Liver (tissue), 9 donors: ENCODE measurements around the gene TIPIN. TPM values are rescaled to one million over a fixed set of nuclear protein-coding genes. Genes with fewer than 3 reads are reported as not detected.
A peak's percentile ranks its signal among the peaks of the same experiment; 100 is the strongest.

Experiments used
- DNase-seq: peaks from one replicate; pipeline ENCODE4 v3.0.0-alpha.2; 2017; ENCODE audit warnings: low spot score
- H3K27ac ChIP-seq, 2 donors: one replicate each; pipeline ENCODE4 v1.7.0; 2013; ENCODE audit warnings: inconsistent platforms in 2 of 2, low read length in 2 of 2, control low read depth in 1 of 2, low read depth in 1 of 2, mild to moderate bottlenecking in 1 of 2
- H3K27me3 ChIP-seq, 4 donors: one replicate each; pipeline versions ENCODE4 v1.6.1 to v1.7.0; 2013; ENCODE audit warnings: low read length in 3 of 4, inconsistent platforms in 1 of 4, mild to moderate bottlenecking in 1 of 4, moderate library complexity in 1 of 4; ENCODE audit not compliant: control insufficient read depth in 4 of 4, insufficient read depth in 4 of 4
- H3K36me3 ChIP-seq, 4 donors: one replicate each; pipeline versions ENCODE4 v1.6.1 to v1.7.0; 2013; ENCODE audit warnings: low read length in 3 of 4, mild to moderate bottlenecking in 3 of 4, low read depth in 1 of 4, moderate library complexity in 1 of 4; ENCODE audit not compliant: control insufficient read depth in 4 of 4, insufficient read depth in 3 of 4
- H3K4me1 ChIP-seq, 4 donors: one replicate each; pipeline versions ENCODE4 v1.6.1 to v1.7.0; 2013; ENCODE audit warnings: low read length in 3 of 4, mild to moderate bottlenecking in 3 of 4, moderate library complexity in 1 of 4; ENCODE audit not compliant: control insufficient read depth in 4 of 4, insufficient read depth in 4 of 4
- H3K4me3 ChIP-seq, 3 donors: one replicate each; pipeline versions ENCODE4 v1.6.1 to v1.7.0; 2013; ENCODE audit warnings: low read length in 3 of 3, control low read depth in 1 of 3, low read depth in 1 of 3, mild to moderate bottlenecking in 1 of 3
- H3K9ac ChIP-seq, 2 donors: one replicate each; pipeline ENCODE4 v1.7.0; 2013; ENCODE audit warnings: low read length in 2 of 2, mild to moderate bottlenecking in 2 of 2, moderate library complexity in 2 of 2, control low read depth in 1 of 2, low read depth in 1 of 2
- H3K9me3 ChIP-seq, 4 donors: one replicate each; pipeline versions ENCODE4 v1.6.1 to v1.7.0; 2013; ENCODE audit warnings: low read length in 3 of 4; ENCODE audit not compliant: control insufficient read depth in 4 of 4
- EGR1 ChIP-seq, 2 donors: IDR thresholded peaks; 2 replicates each; pipeline ENCODE4 v1.6.1; 2016 to 2018; ENCODE audit warnings: antibody characterized with exemption in 2 of 2, low read depth in 2 of 2
- FOXA1 ChIP-seq: IDR thresholded peaks from 2 replicates; pipeline ENCODE4 v1.6.1; 2016; ENCODE audit warnings: antibody characterized with exemption
- FOXA2 ChIP-seq: IDR thresholded peaks from 2 replicates; pipeline ENCODE4 v1.6.1; 2016; ENCODE audit warnings: antibody characterized with exemption
- GABPA ChIP-seq, 2 donors: IDR thresholded peaks in 1 of 2; conservative IDR thresholded peaks in 1 of 2; 2 replicates each; pipeline ENCODE4 v1.6.1; 2016; ENCODE audit warnings: antibody characterized with exemption in 2 of 2, mild to moderate bottlenecking in 1 of 2, moderate library complexity in 1 of 2
- HNF4A ChIP-seq, 2 donors: conservative IDR thresholded peaks; 2 replicates each; pipeline ENCODE4 v1.6.1; 2016; ENCODE audit warnings: antibody characterized with exemption in 2 of 2, mild to moderate bottlenecking in 2 of 2
- HNF4G ChIP-seq: IDR thresholded peaks from 2 replicates; pipeline ENCODE4 v1.6.1; 2016; ENCODE audit warnings: antibody characterized with exemption
- NR2F2 ChIP-seq: IDR thresholded peaks from 2 replicates; pipeline ENCODE4 v1.6.1; 2016; ENCODE audit warnings: antibody characterized with exemption
- RAD21 ChIP-seq, 2 donors: IDR thresholded peaks; 2 replicates each; pipeline ENCODE4 v1.6.1; 2016; ENCODE audit warnings: antibody characterized with exemption in 2 of 2, mild to moderate bottlenecking in 2 of 2
- RXRA ChIP-seq, 2 donors: IDR thresholded peaks; 2 replicates each; pipeline ENCODE4 v1.6.1; 2017 to 2018; ENCODE audit warnings: antibody characterized with exemption in 2 of 2, mild to moderate bottlenecking in 1 of 2
- SP1 ChIP-seq: IDR thresholded peaks from 2 replicates; pipeline ENCODE4 v1.6.1; 2018; ENCODE audit warnings: antibody characterized with exemption, mild to moderate bottlenecking
- TAF1 ChIP-seq: conservative IDR thresholded peaks from 2 replicates; pipeline ENCODE4 v1.6.1; 2016; ENCODE audit warnings: antibody characterized with exemption, mild to moderate bottlenecking
- YY1 ChIP-seq: IDR thresholded peaks from 2 replicates; pipeline ENCODE4 v1.6.1; 2016; ENCODE audit warnings: antibody characterized with exemption, mild to moderate bottlenecking
- WGBS: extraction: QIAGEN DNeasy Blood & Tissue Kit; methylation state at CpG from one replicate; pipeline ENCODE4 v1.1.7; 2013; 5-methylcytosine and 5-hydroxymethylcytosine counted together
- polyA plus RNA-seq, 2 donors: library from polyadenylated mRNA; stranded (reverse) in 1 of 2; unstranded in 1 of 2; fragments of 200-250 nt in 1 of 2; fragments of >200 nt in 1 of 2; fragmentation: Nextera tagmentation in 1 of 2; extraction: Ambion mirVana in 1 of 2; gene quantifications; one replicate each; pipeline versions ENCODE4 v1.2.1 to v1.2.3, GENCODE V29; 2013 to 2015
- total RNA-seq, 2 donors: library from RNA; depleted of rRNA; stranded (reverse); fragments of >200 nt; gene quantifications; one replicate each; pipeline ENCODE4 v1.2.3, GENCODE V29; 2014
- TF ChIP-seq, protein P1 (sequence below): IDR thresholded peaks from 2 replicates; pipeline ENCODE4 v1.6.1; 2016; ENCODE audit warnings: antibody characterized with exemption
- TF ChIP-seq, protein P2 (sequence below): IDR thresholded peaks from 2 replicates; pipeline ENCODE4 v1.6.1; 2016; ENCODE audit warnings: antibody characterized with exemption
- TF ChIP-seq, protein P3 (sequence below): IDR thresholded peaks from 2 replicates; pipeline ENCODE4 v1.6.1; 2016; ENCODE audit warnings: antibody characterized with exemption
- TF ChIP-seq, protein P4 (sequence below): IDR thresholded peaks from 2 replicates; pipeline ENCODE4 v1.6.1; 2016; ENCODE audit warnings: antibody characterized with exemption, mild to moderate bottlenecking
- donor health status: healthy.
- donor health status: healthy.
- donor health status: healthy.
- donor health status: healthy.
- donor health status: healthy.

The TIPIN gene
- total and polyA plus RNA-seq, 4 donors: 2.2 to 5.9 (median 2.6) TPM

DNA sequence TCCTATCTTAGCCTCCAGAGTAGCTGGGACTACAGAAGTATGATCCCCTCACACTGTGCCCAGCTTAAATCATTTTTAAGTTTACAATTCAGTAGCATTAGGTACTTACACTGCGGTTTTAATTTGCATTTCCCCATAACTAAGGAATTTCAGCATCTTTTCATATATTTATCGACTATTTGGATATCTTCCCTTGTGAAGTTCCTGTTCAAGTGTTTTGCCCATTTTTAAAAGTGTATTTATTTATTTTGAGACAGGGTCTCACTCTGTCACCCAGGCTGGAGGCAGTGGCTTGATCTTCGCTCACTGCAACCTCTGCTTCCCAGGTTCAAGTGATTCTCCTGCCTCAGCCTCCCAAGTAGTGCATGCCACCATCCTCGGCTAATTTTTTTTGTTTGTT lies 17.7 kb upstream of the TIPIN start:
- Histone ChIP-seq H3K27me3 (no peaks in the 10 kb centered on the region), H3K9ac (no peak overlapping the region), H3K4me3 (no peak overlapping the region), H3K36me3 (no peaks in the 10 kb centered on the region), H3K4me1 (peaks cover 0 to 3% (median 1%) of the 10 kb centered on the region in 4 donors), H3K27ac (no peak overlapping the region), H3K9me3 (peaks cover 0 to 3% (median 0%) of the 10 kb centered on the region in 4 donors)
- 97% methylated on average over 4 of the region's 4 CpGs for WGBS
- TF ChIP-seq FOXA2 (no peak), FOXA1 (no peak), NR2F2 (no peak)
- TF ChIP-seq, protein P1, sequence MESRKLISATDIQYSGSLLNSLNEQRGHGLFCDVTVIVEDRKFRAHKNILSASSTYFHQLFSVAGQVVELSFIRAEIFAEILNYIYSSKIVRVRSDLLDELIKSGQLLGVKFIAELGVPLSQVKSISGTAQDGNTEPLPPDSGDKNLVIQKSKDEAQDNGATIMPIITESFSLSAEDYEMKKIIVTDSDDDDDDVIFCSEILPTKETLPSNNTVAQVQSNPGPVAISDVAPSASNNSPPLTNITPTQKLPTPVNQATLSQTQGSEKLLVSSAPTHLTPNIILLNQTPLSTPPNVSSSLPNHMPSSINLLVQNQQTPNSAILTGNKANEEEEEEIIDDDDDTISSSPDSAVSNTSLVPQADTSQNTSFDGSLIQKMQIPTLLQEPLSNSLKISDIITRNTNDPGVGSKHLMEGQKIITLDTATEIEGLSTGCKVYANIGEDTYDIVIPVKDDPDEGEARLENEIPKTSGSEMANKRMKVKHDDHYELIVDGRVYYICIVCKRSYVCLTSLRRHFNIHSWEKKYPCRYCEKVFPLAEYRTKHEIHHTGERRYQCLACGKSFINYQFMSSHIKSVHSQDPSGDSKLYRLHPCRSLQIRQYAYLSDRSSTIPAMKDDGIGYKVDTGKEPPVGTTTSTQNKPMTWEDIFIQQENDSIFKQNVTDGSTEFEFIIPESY: no peak
- no peak for DNase-seq

DNA sequence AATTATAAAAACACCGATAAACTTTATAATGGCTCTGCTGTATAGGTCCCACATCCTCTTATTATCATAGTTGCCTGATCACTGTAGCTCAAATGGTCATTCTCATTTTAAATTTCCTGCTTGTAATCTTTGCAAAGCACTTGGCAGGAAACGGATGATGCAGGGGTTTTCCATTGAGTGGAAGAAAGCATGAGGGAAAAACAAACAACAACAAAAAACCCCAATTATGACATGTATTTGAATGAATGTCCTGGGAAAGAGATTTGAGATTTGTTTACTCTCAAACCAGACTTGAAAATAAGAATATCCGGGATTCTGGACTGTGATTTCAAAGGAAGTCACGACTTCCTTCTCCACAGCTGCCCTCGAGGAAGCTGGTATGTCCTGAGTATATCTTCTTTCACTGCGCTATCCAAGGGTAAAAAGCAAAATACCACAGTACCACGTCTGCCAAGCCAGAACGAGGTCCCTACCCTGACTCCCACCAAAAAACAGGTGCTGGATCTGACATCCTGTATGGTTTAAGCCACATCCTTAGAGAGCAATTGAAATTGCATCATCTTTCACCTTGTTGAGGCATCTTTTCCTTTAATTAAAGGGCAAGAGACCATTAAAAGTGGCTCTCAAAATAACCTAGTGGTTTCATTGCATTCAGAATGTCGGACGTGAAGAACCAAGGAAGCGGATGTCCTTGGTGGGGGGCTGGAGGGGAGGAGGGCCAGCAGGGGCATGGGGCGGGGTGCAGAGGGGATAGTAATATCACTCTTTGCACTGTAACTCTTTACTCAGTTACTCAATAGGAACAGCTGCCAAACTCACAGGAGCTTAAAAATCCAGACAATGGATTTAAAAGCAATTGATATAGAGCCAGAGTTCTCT lies 13.5 kb upstream of the TIPIN start:
- H3K4me1 ChIP-seq: peaks cover 0 to 4% (median 1%) of the 10 kb centered on the region in 4 donors
- H3K9me3 ChIP-seq: peaks cover 0 to 3% (median 0%) of the 10 kb centered on the region in 4 donors
- peak overlapping the region; percentile 63 to 68 for H3K27ac ChIP-seq
- no peaks in the 10 kb centered on the region for H3K27me3 ChIP-seq
- no peak overlapping the region for H3K4me3 ChIP-seq
- TF ChIP-seq HNF4A (conservative IDR thresholded peaks at IDR 0.05): no peak
- no peak for TF ChIP-seq FOXA2
- no peak for TF ChIP-seq RXRA (IDR thresholded peaks at IDR 0.05)
- peak in 1 of 2 donors; percentile 21 for TF ChIP-seq GABPA (IDR thresholded peaks at IDR 0.05 in 1 of 2, conservative IDR thresholded peaks at IDR 0.05 in 1 of 2)
- TF ChIP-seq, protein P2, sequence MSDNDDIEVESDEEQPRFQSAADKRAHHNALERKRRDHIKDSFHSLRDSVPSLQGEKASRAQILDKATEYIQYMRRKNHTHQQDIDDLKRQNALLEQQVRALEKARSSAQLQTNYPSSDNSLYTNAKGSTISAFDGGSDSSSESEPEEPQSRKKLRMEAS: peak; percentile 35
- TF ChIP-seq, protein P3, sequence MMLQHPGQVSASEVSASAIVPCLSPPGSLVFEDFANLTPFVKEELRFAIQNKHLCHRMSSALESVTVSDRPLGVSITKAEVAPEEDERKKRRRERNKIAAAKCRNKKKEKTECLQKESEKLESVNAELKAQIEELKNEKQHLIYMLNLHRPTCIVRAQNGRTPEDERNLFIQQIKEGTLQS: peak; percentile 83
- TF ChIP-seq HNF4G: no peak
- WGBS: 37% methylated on average over 12 of the region's 12 CpGs
- no peak for DNase-seq
- H3K36me3 ChIP-seq: no peaks in the 10 kb centered on the region
- H3K9ac ChIP-seq: peak overlapping the region in 1 of 2 donors; percentile 53

DNA sequence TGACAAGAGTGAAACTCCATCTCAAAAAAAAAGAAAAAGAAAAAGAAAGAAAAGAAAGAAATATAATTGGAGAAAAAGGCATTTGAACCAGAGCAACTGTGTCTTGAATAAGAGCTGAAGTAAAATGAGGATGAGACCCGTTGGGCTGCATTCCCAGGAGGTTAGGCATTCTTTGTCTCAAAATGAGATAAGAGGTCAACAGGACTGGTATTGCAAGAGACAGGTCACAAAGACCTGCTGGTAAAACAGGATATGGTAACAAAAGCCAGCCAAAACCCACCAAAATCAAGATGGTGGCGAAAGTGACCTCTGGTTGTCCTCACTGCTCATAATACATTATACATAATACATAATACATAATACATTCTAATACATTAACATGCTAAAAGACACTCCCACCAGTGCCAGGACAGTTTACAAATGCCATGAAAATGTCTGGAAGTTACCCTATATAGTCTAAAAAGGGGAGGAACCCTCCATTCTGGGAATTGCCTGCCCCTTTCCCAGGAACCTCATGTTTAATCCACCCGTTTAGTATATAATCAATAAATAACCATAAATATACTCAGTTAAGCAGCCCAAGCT lies 8.6 kb upstream of the TIPIN start:
- Histone ChIP-seq H3K36me3 (no peaks in the 10 kb centered on the region), H3K4me1 (peaks cover 0 to 1% (median under 1%) of the 10 kb centered on the region in 4 donors), H3K27ac (no peak overlapping the region), H3K27me3 (no peaks in the 10 kb centered on the region), H3K9me3 (no peaks in the 10 kb centered on the region), H3K9ac (no peak overlapping the region), H3K4me3 (no peak overlapping the region)
- DNase-seq: no peak
- WGBS: 78% methylated on average over 3 of the region's 3 CpGs
- TF ChIP-seq EGR1 (IDR thresholded peaks at IDR 0.05; ENCODE audit: low read depth in 2 of 2): no peak
- TF ChIP-seq FOXA2: no peak
- TF ChIP-seq RAD21 (IDR thresholded peaks at IDR 0.05): no peak
- TF ChIP-seq HNF4G: no peak
- no peak for TF ChIP-seq RXRA (IDR thresholded peaks at IDR 0.05)
- no peak for TF ChIP-seq TAF1
- TF ChIP-seq HNF4A (conservative IDR thresholded peaks at IDR 0.05): no peak
- TF ChIP-seq, protein P4, sequence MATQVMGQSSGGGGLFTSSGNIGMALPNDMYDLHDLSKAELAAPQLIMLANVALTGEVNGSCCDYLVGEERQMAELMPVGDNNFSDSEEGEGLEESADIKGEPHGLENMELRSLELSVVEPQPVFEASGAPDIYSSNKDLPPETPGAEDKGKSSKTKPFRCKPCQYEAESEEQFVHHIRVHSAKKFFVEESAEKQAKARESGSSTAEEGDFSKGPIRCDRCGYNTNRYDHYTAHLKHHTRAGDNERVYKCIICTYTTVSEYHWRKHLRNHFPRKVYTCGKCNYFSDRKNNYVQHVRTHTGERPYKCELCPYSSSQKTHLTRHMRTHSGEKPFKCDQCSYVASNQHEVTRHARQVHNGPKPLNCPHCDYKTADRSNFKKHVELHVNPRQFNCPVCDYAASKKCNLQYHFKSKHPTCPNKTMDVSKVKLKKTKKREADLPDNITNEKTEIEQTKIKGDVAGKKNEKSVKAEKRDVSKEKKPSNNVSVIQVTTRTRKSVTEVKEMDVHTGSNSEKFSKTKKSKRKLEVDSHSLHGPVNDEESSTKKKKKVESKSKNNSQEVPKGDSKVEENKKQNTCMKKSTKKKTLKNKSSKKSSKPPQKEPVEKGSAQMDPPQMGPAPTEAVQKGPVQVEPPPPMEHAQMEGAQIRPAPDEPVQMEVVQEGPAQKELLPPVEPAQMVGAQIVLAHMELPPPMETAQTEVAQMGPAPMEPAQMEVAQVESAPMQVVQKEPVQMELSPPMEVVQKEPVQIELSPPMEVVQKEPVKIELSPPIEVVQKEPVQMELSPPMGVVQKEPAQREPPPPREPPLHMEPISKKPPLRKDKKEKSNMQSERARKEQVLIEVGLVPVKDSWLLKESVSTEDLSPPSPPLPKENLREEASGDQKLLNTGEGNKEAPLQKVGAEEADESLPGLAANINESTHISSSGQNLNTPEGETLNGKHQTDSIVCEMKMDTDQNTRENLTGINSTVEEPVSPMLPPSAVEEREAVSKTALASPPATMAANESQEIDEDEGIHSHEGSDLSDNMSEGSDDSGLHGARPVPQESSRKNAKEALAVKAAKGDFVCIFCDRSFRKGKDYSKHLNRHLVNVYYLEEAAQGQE: no peak
- TF ChIP-seq FOXA1: no peak
- TF ChIP-seq GABPA (IDR thresholded peaks at IDR 0.05 in 1 of 2, conservative IDR thresholded peaks at IDR 0.05 in 1 of 2): no peak
- TF ChIP-seq, protein P3: no peak
- no peak for TF ChIP-seq YY1
- TF ChIP-seq SP1: no peak
- TF ChIP-seq, protein P2: no peak
